HepG2 (cell line): Measurements from ENCODE around the gene SHC3. TPM values are rescaled to one million over a fixed set of nuclear protein-coding genes. Genes with fewer than 3 reads are reported as not detected.

Source experiments
- ATAC-seq: fragments of 200-7000 bp; cut with Tn5 transposase; 3 replicates; pipeline ENCODE4 v1.9.1; 2020; ENCODE audit warnings: mild to moderate bottlenecking, moderate library complexity
- BruUV-seq: library from RNA; stranded (reverse); fragments of 400-500 nt; replicated peaks from 2 replicates; lab custom pipeline; 2021; lab: Mats Ljungman, UMichigan
- CTCF ChIA-PET: fragments of 300-600 bp; formaldehyde crosslinking; extraction: SDS; loops from one replicate; lab custom pipeline; 2021; ENCODE audit warnings: low total read pairs, inconsistent platforms, low intra/inter-chr PET ratio; lab: Yijun Ruan, JAX
- POLR2A ChIA-PET: fragments of 350-600 bp; sonication (Branson Sonifier 250); formaldehyde crosslinking; loops from one replicate; lab custom pipeline; 2020; ENCODE audit warnings: antibody characterized with exemption, inconsistent platforms; lab: Yijun Ruan, JAX
- DNase-seq: peaks from one replicate; pipeline ENCODE4 v3.0.0-alpha.2; 2015; ENCODE audit warnings: low spot score
- FAIRE-seq: peaks from 3 replicates; lab custom pipeline; 2011; peaks lifted over from hg19 to GRCh38; lab: Jason Lieb, UNC
- H2AFZ ChIP-seq: one replicate; pipeline ENCODE4 v1.6.1; 2011; ENCODE audit warnings: low read length, inconsistent platforms
- H3K27ac ChIP-seq: fragments of 300-600 bp; 3 replicates; pipeline ENCODE4 v1.8.0; 2011; ENCODE audit warnings: mixed run types, mild to moderate bottlenecking, mixed read lengths, low read length, inconsistent platforms; ENCODE audit not compliant: insufficient read depth; ENCODE audit errors: extremely low read length
- H3K27me3 ChIP-seq, 2 experiments: fragments of 200-600 bp in 1 of 2; 2 replicates in 1 of 2; 3 replicates in 1 of 2; pipeline versions ENCODE4 v1.6.0 to v1.8.0; 2011; ENCODE audit warnings: low read length in 2 of 2, mild to moderate bottlenecking in 2 of 2, moderate library complexity in 2 of 2, inconsistent platforms in 1 of 2; ENCODE audit not compliant: insufficient read depth in 2 of 2, control insufficient read depth in 1 of 2
- H3K36me3 ChIP-seq, 2 experiments: fragments of 200-600 bp in 1 of 2; replicated peaks in 1 of 2; 2 replicates in 1 of 2; 3 replicates in 1 of 2; pipeline versions ENCODE4 v1.5.1 to v1.8.0; 2011; ENCODE audit warnings: low read length in 2 of 2, inconsistent platforms in 1 of 2; ENCODE audit not compliant: insufficient read depth in 2 of 2, control insufficient read depth in 1 of 2
- H3K4me1 ChIP-seq: 2 replicates; pipeline ENCODE4 v1.5.1; 2012; ENCODE audit warnings: low read length, inconsistent platforms; ENCODE audit not compliant: insufficient read depth
- H3K4me2 ChIP-seq: 2 replicates; pipeline ENCODE4 v1.6.0; 2011; ENCODE audit warnings: low read depth, low read length, inconsistent platforms
- H3K4me3 ChIP-seq, 3 experiments: fragments of 200-600 bp in 1 of 3; sonication (generic), shearing (Covaris generic) in 1 of 3; replicated peaks in 1 of 3; 2 replicates each; pipeline ENCODE4 v1.5.1; 2011 to 2016; ENCODE audit warnings: low read length in 3 of 3, inconsistent platforms in 2 of 3, low read depth in 2 of 3, mild to moderate bottlenecking in 2 of 3, control low read depth in 1 of 3, mixed read lengths in 1 of 3; ENCODE audit not compliant: insufficient read depth in 1 of 3
- H3K79me2 ChIP-seq: one replicate; pipeline ENCODE4 v1.6.1; 2011; ENCODE audit warnings: low read length, inconsistent platforms; ENCODE audit not compliant: insufficient read depth
- H3K9ac ChIP-seq: 2 replicates; pipeline ENCODE4 v1.6.0; 2011; ENCODE audit warnings: mild to moderate bottlenecking, low read depth, low read length, inconsistent platforms; ENCODE audit not compliant: insufficient read depth
- H3K9me3 ChIP-seq: 2 replicates; pipeline ENCODE4 v1.5.1; 2012; ENCODE audit warnings: mild to moderate bottlenecking, low read length
- H4K20me1 ChIP-seq: 2 replicates; pipeline ENCODE4 v1.6.0; 2011; ENCODE audit warnings: inconsistent platforms, mild to moderate bottlenecking, low read length, moderate library complexity; ENCODE audit not compliant: insufficient read depth
- BHLHE40 ChIP-seq: IDR thresholded peaks from 2 replicates; pipeline ENCODE4 v1.6.1; 2011; ENCODE audit warnings: low read length, improper control_type of control experiment
- CC2D1A ChIP-seq: sonication (generic); formaldehyde crosslinking; IDR thresholded peaks from 2 replicates; pipeline ENCODE4 v1.8.1; 2023; ENCODE audit warnings: mild to moderate bottlenecking, missing genetic modification reagents
- EZH2 ChIP-seq: conservative IDR thresholded peaks from 2 replicates; pipeline ENCODE4 v1.6.1; 2012; ENCODE audit warnings: mild to moderate bottlenecking, low read depth, low read length, moderate library complexity
- MAFK ChIP-seq, 2 experiments: IDR thresholded peaks in 1 of 2; conservative IDR thresholded peaks in 1 of 2; 2 replicates each; pipeline ENCODE4 v1.6.1; 2011; ENCODE audit warnings: improper control_type of control experiment in 2 of 2, low read length in 2 of 2
- MED8 ChIP-seq: sonication (generic); formaldehyde crosslinking; IDR thresholded peaks from 2 replicates; pipeline ENCODE4 v1.8.1; 2023; ENCODE audit warnings: mild to moderate bottlenecking, missing genetic modification reagents; ENCODE audit not compliant: insufficient replicate concordance
- TCF12 ChIP-seq, 2 experiments: fragments of 450-650 bp in 1 of 2; sonication (generic) in 1 of 2; formaldehyde crosslinking in 1 of 2; IDR thresholded peaks; 2 replicates each; pipeline versions ENCODE4 v1.6.1 to v1.8.0; 2017 to 2022; ENCODE audit warnings: antibody characterized with exemption in 1 of 2, mild to moderate bottlenecking in 1 of 2, missing genetic modification reagents in 1 of 2, moderate library complexity in 1 of 2
- TRIM24 ChIP-seq: sonication (generic); formaldehyde crosslinking; IDR thresholded peaks from 2 replicates; pipeline ENCODE4 v1.8.0; 2022; ENCODE audit warnings: mild to moderate bottlenecking, missing genetic modification reagents
- ZMYM3 ChIP-seq: sonication (generic); formaldehyde crosslinking; IDR thresholded peaks from 2 replicates; pipeline ENCODE4 v1.5.1; 2020; ENCODE audit warnings: mild to moderate bottlenecking, missing genetic modification reagents
- ZMYM4 ChIP-seq: sonication (generic); formaldehyde crosslinking; IDR thresholded peaks from 2 replicates; pipeline ENCODE4 v1.8.1; 2023; ENCODE audit warnings: mild to moderate bottlenecking, missing genetic modification reagents
- ZNF12 ChIP-seq: sonication (generic); formaldehyde crosslinking; IDR thresholded peaks from 2 replicates; pipeline ENCODE4 v1.5.0; 2020; ENCODE audit warnings: missing genetic modification reagents
- ZNF17 ChIP-seq: sonication (generic); formaldehyde crosslinking; IDR thresholded peaks from 2 replicates; pipeline ENCODE4 v1.5.0; 2020; ENCODE audit warnings: mild to moderate bottlenecking, missing genetic modification reagents
- ZNF333 ChIP-seq: sonication (generic); formaldehyde crosslinking; IDR thresholded peaks from 2 replicates; pipeline ENCODE4 v1.4.0; 2020; ENCODE audit warnings: mild to moderate bottlenecking, missing genetic modification reagents, borderline replicate concordance
- ZNF724P ChIP-seq: sonication (generic); formaldehyde crosslinking; IDR thresholded peaks from 2 replicates; pipeline ENCODE4 v1.8.0; 2022; ENCODE audit warnings: missing genetic modification reagents, borderline replicate concordance
- ZNF891 ChIP-seq: sonication (generic); formaldehyde crosslinking; IDR thresholded peaks from 2 replicates; pipeline ENCODE4 v1.5.0; 2020; ENCODE audit warnings: mild to moderate bottlenecking, missing genetic modification reagents
- ZSCAN20 ChIP-seq: sonication (generic); formaldehyde crosslinking; IDR thresholded peaks from 2 replicates; pipeline ENCODE4 v1.4.0; 2020; ENCODE audit warnings: missing genetic modification reagents, mild to moderate bottlenecking, borderline replicate concordance
- whole genome bisulfite sequencing: methylation state at CpG from one replicate; pipeline ENCODE4 v1.1.6; 2017; ENCODE audit warnings: low lambda C conversion rate; 5-methylcytosine and 5-hydroxymethylcytosine counted together
- in situ Hi-C: cut with HindIII; loops from 2 replicates; pipeline ENCODE4 v1.10.0; 2017; ENCODE audit warnings: low pct_unique_long_range_greater_than_20kb; ENCODE audit not compliant: extremely low pct_ligation_motif_present
- intact Hi-C: fragments of 100-400 bp; cut with micrococcal nuclease; formaldehyde crosslinking; loops from one replicate; pipeline ENCODE4 v1.10.0; 2022; ENCODE audit not compliant: unreplicated experiment
- polyA plus RNA-seq, 8 experiments: library from polyadenylated mRNA; depleted of rRNA in 3 of 8; stranded (reverse) in 7 of 8; unstranded in 1 of 8; fragments of >200 nt; fragmentation: Illumina TruSeq in 4 of 8; extraction: Trizol in 4 of 8; gene quantifications; 2 replicates each; pipeline versions ENCODE4 v1.2.1 to v1.2.3, GENCODE V29; 2011 to 2016; ENCODE audit warnings: low read depth in 4 of 8, missing spikeins in 1 of 8, mixed read lengths in 1 of 8; ENCODE audit not compliant: insufficient read depth in 1 of 8
- total RNA-seq, 5 experiments: library from RNA; depleted of rRNA; stranded (reverse); fragments of >200 nt; fragmentation: Illumina TruSeq; extraction: Trizol; gene quantifications; 2 replicates each; pipeline ENCODE4 v1.2.3, GENCODE V29; 2016; ENCODE audit warnings: low read depth in 1 of 5
- TF ChIP-seq, protein P1 (sequence below): sonication (generic); formaldehyde crosslinking; IDR thresholded peaks from 2 replicates; pipeline ENCODE4 v1.8.1; 2022; ENCODE audit warnings: mild to moderate bottlenecking, missing genetic modification reagents

Gene SHC3
- total and polyA plus RNA-seq, 2 of the 13 experiments (the other 11 are each of a cell fraction or from before 2014, with no cell fraction given) = 0.09 to 0.89 TPM

DNA sequence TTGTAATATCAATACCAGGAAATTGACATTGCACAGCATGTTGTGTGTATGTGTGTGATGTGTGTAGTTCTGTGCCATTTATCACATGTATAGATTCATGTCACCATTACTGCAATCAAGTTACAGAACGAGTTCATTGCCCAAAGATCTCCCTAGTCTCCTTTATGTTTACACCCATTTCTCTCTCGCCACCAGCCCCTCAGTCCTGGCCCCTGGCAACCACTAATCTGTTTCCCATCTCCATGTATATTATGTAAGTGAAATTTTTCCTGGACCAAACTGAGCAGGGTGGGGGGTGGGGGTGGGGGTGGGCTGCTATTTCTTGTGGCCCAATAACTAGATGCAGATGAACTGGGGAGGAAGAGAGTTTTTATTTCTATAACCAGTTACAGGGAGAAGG, 198.8 kb downstream of the SHC3 start (continued):
- TF ChIP-seq TRIM24 (CRISPR knock-in tag) (no peak), ZNF891 (CRISPR knock-in tag) (no peak)

DNA sequence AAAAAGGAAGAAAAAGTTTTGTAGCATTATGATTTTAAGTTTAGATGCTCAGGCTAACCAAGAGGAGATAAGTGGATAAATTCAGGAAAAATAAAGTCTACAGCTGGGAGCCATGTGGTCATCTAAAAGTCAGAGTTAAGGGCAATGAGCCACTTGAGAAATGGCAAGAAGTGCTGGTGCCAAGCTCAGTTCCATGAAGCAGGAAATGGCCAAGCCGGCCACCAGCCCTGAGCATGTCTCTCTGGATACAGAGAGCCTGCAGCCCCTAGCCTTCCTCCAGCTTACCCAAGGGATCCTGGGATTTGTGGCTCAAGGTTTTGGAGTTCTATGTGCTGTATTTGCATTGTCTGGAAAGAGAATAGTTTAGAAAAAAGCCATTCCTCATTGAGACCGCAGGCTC, 199.6 kb downstream of the SHC3 start:
- H3K79me2 ChIP-seq = no peaks in the 10 kb centered on the region
- no peak overlapping the region for H3K27ac ChIP-seq
- no peak for FAIRE-seq
- no peaks in the 10 kb centered on the region for H3K9me3 ChIP-seq
- H4K20me1 ChIP-seq = no peaks in the 10 kb centered on the region
- ATAC-seq = no peak
- POLR2A ChIA-PET = no interaction called here
- no TSS peak for BruUV-seq
- no peak for DNase-seq
- no peak overlapping the region for H2AFZ ChIP-seq
- H3K4me2 ChIP-seq = no peak overlapping the region
- H3K36me3 ChIP-seq = no peaks in the 10 kb centered on the region
- CTCF ChIA-PET = no interaction called here
- H3K4me3 ChIP-seq = no peak overlapping the region
- intact Hi-C loops (no loop called here), in situ Hi-C loops (no loop called here)
- no peak overlapping the region for H3K9ac ChIP-seq
- 100% methylated on average over 1 of the region's 2 CpGs for WGBS
- no peaks in the 10 kb centered on the region for H3K4me1 ChIP-seq
- peaks cover 0 to 14% of the 10 kb centered on the region in 2 experiments; a peak in 2 of 5 replicates for H3K27me3 ChIP-seq
- TF ChIP-seq ZMYM3 (CRISPR knock-in tag) (no peak), ZNF12 (CRISPR knock-in tag) (no peak), ZNF17 (CRISPR knock-in tag) (no peak), TCF12 (IDR thresholded peaks at IDR 0.05) (no peak), TCF12 (CRISPR knock-in tag; IDR thresholded peaks at IDR 0.05) (no peak), BHLHE40 (no peak), ZNF333 (CRISPR knock-in tag) (no peak), ZMYM4 (CRISPR knock-in tag) (no peak), MED8 (no peak), ZSCAN20 (CRISPR knock-in tag) (no peak), ZNF724P (CRISPR knock-in tag) (no peak), CC2D1A (no peak), EZH2 (no peak), MAFK (conservative IDR thresholded peaks at IDR 0.05 in 1 of 2, IDR thresholded peaks at IDR 0.05 in 1 of 2; ENCODE audit: low read length in 2 of 2) (no peak)
- TF ChIP-seq, protein P1, sequence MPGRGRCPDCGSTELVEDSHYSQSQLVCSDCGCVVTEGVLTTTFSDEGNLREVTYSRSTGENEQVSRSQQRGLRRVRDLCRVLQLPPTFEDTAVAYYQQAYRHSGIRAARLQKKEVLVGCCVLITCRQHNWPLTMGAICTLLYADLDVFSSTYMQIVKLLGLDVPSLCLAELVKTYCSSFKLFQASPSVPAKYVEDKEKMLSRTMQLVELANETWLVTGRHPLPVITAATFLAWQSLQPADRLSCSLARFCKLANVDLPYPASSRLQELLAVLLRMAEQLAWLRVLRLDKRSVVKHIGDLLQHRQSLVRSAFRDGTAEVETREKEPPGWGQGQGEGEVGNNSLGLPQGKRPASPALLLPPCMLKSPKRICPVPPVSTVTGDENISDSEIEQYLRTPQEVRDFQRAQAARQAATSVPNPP = no peak
